IPS-20b (cell line): ENCODE results near the gene SRRM3.
"Not testable (repeated sequence)": the region's sequence is repeated elsewhere in the genome, so short reads cannot be mapped to it uniquely, and the experiment has no call there.

Source experiments
- H3K27ac ChIP-seq: one replicate; pipeline ENCODE4 v1.5.1; 2013; ENCODE audit warnings: low read length
- H3K27me3 ChIP-seq: 2 replicates; pipeline ENCODE4 v1.6.1; 2013; ENCODE audit warnings: mild to moderate bottlenecking, low read length, inconsistent platforms; ENCODE audit not compliant: insufficient read depth
- H3K36me3 ChIP-seq: 2 replicates; pipeline ENCODE4 v1.6.1; 2013; ENCODE audit warnings: low read depth, mild to moderate bottlenecking, inconsistent platforms, low read length, moderate library complexity; ENCODE audit not compliant: insufficient read depth
- H3K4me1 ChIP-seq: 2 replicates; pipeline ENCODE4 v1.6.1; 2013; ENCODE audit warnings: mild to moderate bottlenecking, control low read depth, inconsistent platforms, low read length, moderate library complexity; ENCODE audit not compliant: insufficient read depth
- H3K4me3 ChIP-seq: 2 replicates; pipeline ENCODE4 v1.5.1; 2013; ENCODE audit warnings: mild to moderate bottlenecking, low read length, inconsistent platforms
- H3K9ac ChIP-seq: 2 replicates; pipeline ENCODE4 v1.6.1; 2013; ENCODE audit warnings: low read depth, mild to moderate bottlenecking, inconsistent platforms, low read length, moderate library complexity
- H3K9me3 ChIP-seq: 2 replicates; pipeline ENCODE4 v1.6.1; 2013; ENCODE audit warnings: mild to moderate bottlenecking, low read depth, low read length, inconsistent platforms; ENCODE audit not compliant: insufficient read depth

SRRM3 gene

GRCh38 chr7:76193883-76194282 lies 7.8 kb upstream of the SRRM3 start:
- Histone ChIP-seq H3K27me3 (no peaks in the 10 kb centered on the region), H3K9me3 (no peaks in the 10 kb centered on the region), H3K9ac (peak overlapping the region; percentile 33; the same call in 1 of the 2 replicates), H3K36me3 (no peaks in the 10 kb centered on the region), H3K4me1 (no peaks in the 10 kb centered on the region; the same call in 1 of the 2 replicates), H3K4me3 (no peak overlapping the region), H3K27ac (no peak overlapping the region)

GRCh38 chr7:76196786-76197185 lies 4.9 kb upstream of the SRRM3 start:
- no peak overlapping the region for H3K27ac ChIP-seq
- no peaks in the 10 kb centered on the region for H3K27me3 ChIP-seq
- H3K4me3 ChIP-seq = no peak overlapping the region
- H3K9me3 ChIP-seq = no peaks in the 10 kb centered on the region
- H3K4me1 ChIP-seq = no peaks in the 10 kb centered on the region; the same call in 1 of the 2 replicates
- no peaks in the 10 kb centered on the region for H3K36me3 ChIP-seq
- H3K9ac ChIP-seq = no peak overlapping the region

GRCh38 chr7:76198202-76198601 lies 3.5 kb upstream of the SRRM3 start:
- Histone ChIP-seq H3K27me3 (peaks cover 11% of the 10 kb centered on the region; the same call in 1 of the 2 replicates), H3K36me3 (no peaks in the 10 kb centered on the region), H3K9ac (peak overlapping the region; percentile 48), H3K9me3 (no peaks in the 10 kb centered on the region), H3K4me1 (no peaks in the 10 kb centered on the region; the same call in 1 of the 2 replicates), H3K4me3 (no peak overlapping the region), H3K27ac (no peak overlapping the region)

- Histone ChIP-seq H3K4me3 (peak overlapping the region; percentile 61; the same call in 1 of the 2 replicates), H3K27me3 (peaks cover 22% of the 10 kb centered on the region; the same call in 1 of the 2 replicates), H3K27ac (no peak overlapping the region)
These were observed 952 bp downstream of the SRRM3 start for GRCh38 chr7:76202666-76203030.

GRCh38 chr7:76204147-76204546 lies 2.5 kb downstream of the SRRM3 start:
- Histone ChIP-seq H3K9me3 (no peaks in the 10 kb centered on the region), H3K27ac (no peak overlapping the region), H3K4me3 (no peak overlapping the region), H3K9ac (no peak overlapping the region), H3K36me3 (no peaks in the 10 kb centered on the region), H3K27me3 (peaks cover 22% of the 10 kb centered on the region; the same call in 1 of the 2 replicates), H3K4me1 (no peaks in the 10 kb centered on the region)

More at GRCh38 chr7:76202666-76203030, 952 bp downstream of the SRRM3 start:
- Histone ChIP-seq H3K4me1 (no peaks in the 10 kb centered on the region; the same call in 1 of the 2 replicates), H3K36me3 (no peaks in the 10 kb centered on the region), H3K9me3 (no peaks in the 10 kb centered on the region), H3K9ac (no peak overlapping the region)

- H3K4me1 ChIP-seq = no peaks in the 10 kb centered on the region
- no peaks in the 10 kb centered on the region for H3K9me3 ChIP-seq
- H3K27ac ChIP-seq = no peak overlapping the region
- H3K27me3 ChIP-seq = peaks cover 22% of the 10 kb centered on the region; the same call in 1 of the 2 replicates
- H3K9ac ChIP-seq = no peak overlapping the region
- no peaks in the 10 kb centered on the region for H3K36me3 ChIP-seq
- H3K4me3 ChIP-seq = no peak overlapping the region
These were observed 4.9 kb downstream of the SRRM3 start for GRCh38 chr7:76206633-76207032.

- no peak overlapping the region for H3K9ac ChIP-seq
- H3K4me3 ChIP-seq = no peak overlapping the region
- H3K36me3 ChIP-seq = no peaks in the 10 kb centered on the region
- no peaks in the 10 kb centered on the region for H3K4me1 ChIP-seq
- H3K27me3 ChIP-seq = peaks cover 3% of the 10 kb centered on the region; the same call in 1 of the 2 replicates
- H3K27ac ChIP-seq = no peak overlapping the region
- no peaks in the 10 kb centered on the region for H3K9me3 ChIP-seq
These were observed 7.6 kb downstream of the SRRM3 start for GRCh38 chr7:76209310-76209709.

GRCh38 chr7:76211216-76211615 lies 9.5 kb downstream of the SRRM3 start:
- Histone ChIP-seq H3K4me1 (no peaks in the 10 kb centered on the region), H3K9me3 (no peaks in the 10 kb centered on the region), H3K9ac (no peak overlapping the region), H3K36me3 (no peaks in the 10 kb centered on the region), H3K4me3 (no peak overlapping the region), H3K27ac (no peak overlapping the region), H3K27me3 (no peaks in the 10 kb centered on the region)

GRCh38 chr7:76215349-76215748 lies 13.7 kb downstream of the SRRM3 start:
- H3K4me1 ChIP-seq = peaks cover 21% of the 10 kb centered on the region
- not testable (repeated sequence) for H3K36me3 ChIP-seq, H3K9ac ChIP-seq, H3K27ac ChIP-seq, H3K4me3 ChIP-seq, H3K9me3 ChIP-seq, H3K27me3 ChIP-seq

GRCh38 chr7:76216381-76217082 lies 14.8 kb downstream of the SRRM3 start:
- H3K4me1 ChIP-seq = peaks cover 24% of the 10 kb centered on the region
- H3K27ac ChIP-seq = no peak overlapping the region
- H3K27me3 ChIP-seq = no peaks in the 10 kb centered on the region
- H3K9me3 ChIP-seq = no peaks in the 10 kb centered on the region
- H3K9ac ChIP-seq = no peak overlapping the region
- H3K4me3 ChIP-seq = no peak overlapping the region
- H3K36me3 ChIP-seq = no peaks in the 10 kb centered on the region

- no peak overlapping the region for H3K27ac ChIP-seq
- H3K27me3 ChIP-seq = no peaks in the 10 kb centered on the region
- peaks cover 26% of the 10 kb centered on the region for H3K4me1 ChIP-seq
- H3K9me3 ChIP-seq = no peaks in the 10 kb centered on the region
- H3K4me3 ChIP-seq = no peak overlapping the region
- no peak overlapping the region for H3K9ac ChIP-seq
- H3K36me3 ChIP-seq = no peaks in the 10 kb centered on the region
These were observed 16.4 kb downstream of the SRRM3 start for GRCh38 chr7:76217942-76218566.
